SKM-1 (cell line): ENCODE measurements around the gene CDC45.

Experiments
- DNase-seq: peaks from one replicate; lab custom pipeline; 2025; ENCODE audit not compliant: unreplicated experiment; lab: John Stamatoyannopoulos, UW

CDC45 gene

GRCh38 chr22:19510919-19511341 lies 31.2 kb downstream of the CDC45 start:
- no peak for DNase-seq

DNA sequence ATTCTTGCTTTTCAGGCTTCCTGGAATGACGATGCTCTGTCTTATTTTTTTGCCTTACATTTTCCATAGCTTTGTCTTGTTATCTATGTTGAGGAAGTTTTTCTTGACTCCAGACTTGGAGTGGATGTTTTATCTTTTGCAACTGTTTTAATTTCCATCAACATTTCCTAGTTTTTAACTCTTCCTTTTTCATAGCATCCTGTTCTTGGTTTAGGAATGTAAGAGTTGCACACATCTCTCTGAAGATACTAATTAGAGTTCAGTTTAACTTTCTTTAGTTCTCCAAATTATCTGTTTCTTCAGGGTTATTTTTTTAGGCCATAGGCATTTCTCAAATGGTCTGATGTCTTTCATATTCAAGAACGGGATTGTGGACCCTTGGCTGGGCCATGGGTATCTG lies 34.1 kb downstream of the CDC45 start:
- DNase-seq = no peak

- DNase-seq = no peak
Observed at GRCh38 chr22:19514831-19515565, 35.3 kb downstream of the CDC45 start.

DNA sequence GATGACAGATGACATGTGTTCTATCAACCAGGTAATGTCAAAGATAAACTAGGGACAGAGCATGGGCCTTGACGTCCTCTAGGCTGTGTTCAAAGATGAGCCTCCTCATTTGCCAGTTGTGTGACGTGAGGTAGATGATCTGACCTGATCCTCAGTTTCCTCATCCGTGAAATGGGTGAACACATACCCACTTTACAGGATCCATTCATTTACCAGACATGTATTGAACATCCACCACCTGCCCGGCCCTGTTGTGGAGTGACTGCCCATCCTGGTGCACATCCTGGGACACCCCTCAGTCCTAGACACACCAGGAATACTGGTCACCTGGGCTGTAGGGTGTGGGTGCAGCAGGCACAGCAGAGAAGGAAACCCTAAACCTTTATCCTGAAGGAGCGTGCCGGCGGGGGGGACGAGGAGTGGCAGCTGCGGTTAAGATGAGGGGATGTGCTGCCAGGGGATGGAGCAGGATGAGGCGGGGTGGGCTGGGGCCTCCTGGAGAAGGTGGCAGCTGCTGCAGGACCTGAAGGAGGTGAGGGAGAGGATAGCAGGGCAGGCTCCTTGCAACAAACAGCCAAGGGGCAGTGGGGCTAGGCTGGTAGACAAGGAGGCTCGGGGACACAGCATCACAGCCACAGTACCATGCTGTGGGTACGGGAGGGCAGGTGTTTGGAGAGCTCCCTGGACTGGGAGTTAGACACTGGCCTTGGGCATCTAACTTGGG lies 36.1 kb downstream of the CDC45 start:
- no peak for DNase-seq

GRCh38 chr22:19516378-19517170 lies 36.9 kb downstream of the CDC45 start:
- DNase-seq = no peak

DNA sequence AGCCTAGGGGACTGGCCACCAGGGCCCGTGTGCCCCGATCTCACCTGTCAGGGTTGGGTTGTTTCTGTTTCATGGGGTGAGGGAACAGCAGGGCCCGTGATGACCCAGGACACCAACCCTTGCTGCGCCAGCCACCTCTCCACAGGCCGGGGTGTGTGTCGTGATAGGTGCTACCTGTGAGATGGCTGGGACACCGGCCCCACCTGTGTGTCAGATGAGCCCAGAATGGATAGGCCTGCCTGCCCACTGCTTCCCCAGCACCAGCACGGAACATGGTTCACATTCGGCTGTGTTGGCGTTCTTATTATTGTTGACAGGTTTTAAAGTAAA lies 37.4 kb downstream of the CDC45 start:
- DNase-seq = no peak

DNA sequence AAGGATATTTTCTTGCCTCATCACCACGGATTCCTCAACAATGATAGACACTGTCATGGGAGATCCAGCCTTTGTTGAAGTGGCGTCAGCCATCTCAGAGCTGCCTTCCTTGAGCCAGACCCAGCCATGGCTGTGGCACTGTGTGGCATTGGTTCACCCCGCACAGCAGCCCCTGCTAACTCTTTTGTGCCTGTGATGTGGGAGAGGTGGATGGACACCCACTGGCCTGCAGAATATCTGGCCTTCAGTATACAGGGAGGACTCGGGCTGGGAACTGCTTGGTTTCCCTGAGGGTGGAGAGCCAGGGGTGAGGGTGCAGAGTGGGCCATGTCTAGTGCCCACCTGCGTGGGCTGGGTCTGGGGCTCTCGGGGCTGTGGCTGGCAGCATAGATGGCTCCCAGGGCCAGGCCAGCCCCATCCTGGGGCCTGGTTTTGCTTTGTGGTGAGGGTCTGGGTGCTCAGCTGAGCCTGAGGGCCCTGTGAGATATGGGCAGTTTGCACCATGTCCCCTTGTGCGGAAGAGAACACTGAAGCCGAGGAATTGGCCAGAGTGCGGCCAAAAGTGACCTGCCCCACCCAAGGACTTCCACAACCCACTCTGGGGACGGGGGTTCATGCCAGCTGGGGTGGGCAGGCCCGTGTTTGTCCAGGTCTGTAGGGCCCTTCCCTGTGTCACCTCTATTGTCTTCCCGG lies 38.3 kb downstream of the CDC45 start:
- no peak for DNase-seq

DNA sequence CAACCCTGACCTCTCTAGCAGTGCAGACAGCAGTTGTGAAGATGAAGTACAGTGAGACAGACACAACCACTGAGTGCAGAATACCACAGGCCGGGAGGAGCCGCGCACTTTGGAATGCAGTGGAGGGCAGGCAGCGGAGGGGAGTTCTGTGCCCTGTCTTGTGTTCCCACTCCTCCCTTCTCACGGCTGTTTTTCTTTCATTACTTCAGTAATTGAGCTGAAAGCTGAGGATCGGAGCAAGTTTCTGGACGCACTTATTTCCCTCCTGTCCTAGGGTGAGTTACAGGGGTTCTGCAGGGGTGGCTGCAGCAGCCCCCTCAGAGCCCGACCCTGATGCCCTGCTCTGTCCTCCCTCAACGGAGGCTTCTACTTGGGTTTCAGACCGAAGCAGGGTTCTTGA lies 38.9 kb downstream of the CDC45 start:
- no peak for DNase-seq

DNA sequence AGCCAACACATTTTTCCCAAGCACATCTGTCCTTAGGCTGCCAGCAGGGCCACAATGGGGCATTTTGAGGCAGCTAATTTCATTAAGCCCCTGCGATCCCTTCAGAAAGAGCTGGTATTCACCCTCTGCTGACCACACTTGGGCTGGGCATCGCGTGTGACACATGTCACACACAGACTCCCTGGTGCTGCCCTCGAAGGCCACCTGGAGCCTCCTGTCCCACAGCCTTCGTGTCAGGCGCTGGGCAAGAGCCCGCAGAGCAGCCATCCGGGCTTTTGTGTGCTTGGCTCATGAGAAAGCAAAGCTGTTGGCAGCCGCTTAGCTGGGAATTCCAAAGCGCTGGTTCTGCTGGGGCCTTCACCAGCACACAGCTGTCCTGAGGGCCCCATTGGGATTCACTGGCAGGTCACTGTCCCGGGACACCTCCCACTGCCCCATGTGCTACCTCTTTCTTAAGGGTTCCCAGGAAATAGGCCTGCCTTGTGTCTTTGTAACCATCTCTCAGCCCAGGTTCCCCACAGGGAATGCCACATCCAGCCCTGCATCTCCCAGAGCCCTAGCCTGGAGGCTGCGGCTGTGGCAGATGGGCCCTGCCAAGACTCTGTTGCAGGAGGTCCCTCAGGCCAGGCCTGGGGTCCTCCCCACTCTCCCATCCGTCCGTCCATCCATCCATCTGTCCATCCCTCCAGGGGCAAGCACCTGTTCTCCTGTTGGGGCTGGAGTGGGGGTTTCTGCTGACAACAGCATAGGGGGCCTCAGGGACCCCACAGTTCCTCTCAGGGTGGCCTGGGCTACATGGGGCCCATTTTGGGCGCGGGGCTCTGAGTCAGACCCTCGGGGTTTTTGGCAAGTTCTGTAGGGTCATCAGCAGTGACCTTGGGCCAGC lies 39.6 kb downstream of the CDC45 start:
- DNase-seq = no peak

- DNase-seq = no peak
Observed at GRCh38 chr22:19520007-19520406, 40.3 kb downstream of the CDC45 start.

GRCh38 chr22:19520566-19521305 lies 41.0 kb downstream of the CDC45 start:
- no peak for DNase-seq

GRCh38 chr22:19522190-19522880 lies 42.6 kb downstream of the CDC45 start:
- DNase-seq = no peak

DNA sequence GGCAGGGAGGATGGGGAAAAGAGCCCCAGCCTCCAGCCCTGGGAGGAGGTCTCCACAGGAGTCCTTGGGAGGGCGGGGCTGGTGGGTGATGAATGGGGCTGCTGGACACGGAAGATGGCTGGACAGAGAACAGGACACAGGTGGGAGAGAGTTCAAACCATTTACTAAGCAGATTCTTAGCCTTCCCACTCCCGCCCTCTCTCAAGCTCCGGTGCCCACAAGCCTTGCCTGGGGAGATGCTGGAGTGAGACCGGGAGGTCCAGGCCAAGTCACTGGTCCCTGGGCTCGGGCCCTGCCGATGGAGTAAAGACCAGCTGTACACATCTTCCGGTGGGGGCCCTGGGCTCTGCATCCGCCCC lies 43.1 kb downstream of the CDC45 start:
- no peak for DNase-seq

DNA sequence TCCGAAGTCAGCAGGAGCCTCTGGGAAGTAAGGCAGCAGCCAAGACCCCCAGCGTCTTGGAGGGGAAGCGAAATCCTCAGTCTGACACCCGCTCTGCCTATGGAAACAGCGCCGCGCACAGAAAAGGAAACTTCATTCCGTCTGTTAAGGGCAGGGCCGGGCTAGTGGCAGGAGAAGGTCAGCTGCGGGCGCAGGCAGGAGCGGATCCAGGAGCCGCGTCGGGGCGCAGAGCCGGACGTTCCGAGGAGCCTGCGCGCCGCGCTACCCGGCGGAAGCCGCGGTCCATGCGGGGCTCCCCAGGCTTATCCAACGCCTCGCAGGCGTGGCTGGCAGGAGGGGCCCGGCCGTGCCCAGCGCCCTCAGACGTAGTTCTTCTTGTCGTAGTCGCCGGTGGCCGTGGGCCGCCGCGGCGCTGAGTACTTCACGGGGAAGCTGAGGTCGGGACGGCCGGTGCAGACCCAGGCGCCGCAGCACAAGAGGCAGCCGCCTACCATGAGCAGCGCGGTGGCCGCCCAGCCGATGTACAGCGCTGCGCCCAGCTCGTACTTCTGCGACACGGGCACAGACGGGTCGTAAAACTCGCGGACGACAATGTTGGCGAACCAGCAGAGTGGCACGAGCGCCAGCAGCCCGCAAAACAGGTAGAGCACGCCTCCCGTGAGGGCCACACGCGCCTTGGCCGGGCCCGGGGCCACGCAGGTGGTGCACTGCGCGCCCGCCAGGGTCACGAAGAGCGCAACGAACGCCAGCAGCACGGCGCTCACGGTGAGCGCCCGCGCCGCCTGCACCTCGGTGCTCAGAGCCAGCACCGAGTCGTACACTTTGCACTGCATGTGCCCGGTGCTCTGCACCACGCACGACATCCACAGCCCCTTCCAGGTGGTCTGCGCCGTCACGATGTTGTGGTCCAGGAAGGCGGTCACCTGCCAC lies 43.8 kb downstream of the CDC45 start:
- DNase-seq = no peak

DNA sequence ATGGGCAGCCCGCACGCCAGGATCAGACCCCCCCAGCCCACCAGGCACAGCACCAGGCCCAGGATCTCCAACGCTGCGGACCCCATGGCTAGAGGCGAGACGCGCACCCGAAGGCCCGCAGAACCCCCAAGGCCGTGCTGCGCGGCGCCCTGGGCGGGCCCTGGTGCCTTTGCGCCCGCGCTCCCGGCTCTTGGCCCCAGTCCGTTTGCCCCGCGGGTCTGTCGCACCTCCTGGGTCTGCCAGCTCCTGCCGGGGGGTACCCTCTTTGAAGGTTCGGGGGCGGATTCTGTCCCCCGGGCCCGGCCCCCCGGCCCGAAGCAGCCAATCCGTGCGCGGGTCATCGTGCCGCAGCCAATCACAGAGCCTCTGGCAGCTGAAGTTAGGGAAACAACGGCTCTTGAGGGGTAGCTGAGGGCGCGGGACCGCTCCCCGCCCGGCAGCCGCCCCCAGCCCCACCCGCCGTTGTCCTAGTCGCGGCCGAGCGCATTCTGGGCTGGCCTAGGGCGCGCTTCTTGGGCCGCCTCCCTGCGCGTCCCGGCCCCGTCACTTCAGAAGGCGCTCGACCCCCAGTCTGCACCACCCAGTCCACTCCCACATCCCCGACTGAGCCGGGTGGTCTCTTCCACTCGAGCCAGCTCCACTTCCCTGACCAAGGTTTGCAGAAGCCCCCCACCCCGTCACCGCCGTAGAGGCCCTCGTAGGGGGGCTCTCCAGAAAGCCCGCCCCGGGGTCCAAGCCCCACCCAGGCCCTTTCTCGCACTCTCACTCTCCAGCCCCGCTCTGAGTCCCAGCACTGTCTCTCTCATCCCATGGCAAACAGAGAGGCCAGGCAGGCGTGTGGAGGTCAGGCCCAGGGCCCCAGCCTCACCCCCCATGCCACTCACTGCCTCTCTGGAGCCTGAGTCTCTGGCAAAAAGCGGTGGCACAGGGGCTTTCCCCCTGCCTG lies 44.7 kb downstream of the CDC45 start, which contains the start of gene CLDN5:
CLDN5 (minus strand) TSS at position 241 of the 946 bp plus-strand sequence; CDS start at position 86, 155 bp downstream.
- no peak for DNase-seq

DNA sequence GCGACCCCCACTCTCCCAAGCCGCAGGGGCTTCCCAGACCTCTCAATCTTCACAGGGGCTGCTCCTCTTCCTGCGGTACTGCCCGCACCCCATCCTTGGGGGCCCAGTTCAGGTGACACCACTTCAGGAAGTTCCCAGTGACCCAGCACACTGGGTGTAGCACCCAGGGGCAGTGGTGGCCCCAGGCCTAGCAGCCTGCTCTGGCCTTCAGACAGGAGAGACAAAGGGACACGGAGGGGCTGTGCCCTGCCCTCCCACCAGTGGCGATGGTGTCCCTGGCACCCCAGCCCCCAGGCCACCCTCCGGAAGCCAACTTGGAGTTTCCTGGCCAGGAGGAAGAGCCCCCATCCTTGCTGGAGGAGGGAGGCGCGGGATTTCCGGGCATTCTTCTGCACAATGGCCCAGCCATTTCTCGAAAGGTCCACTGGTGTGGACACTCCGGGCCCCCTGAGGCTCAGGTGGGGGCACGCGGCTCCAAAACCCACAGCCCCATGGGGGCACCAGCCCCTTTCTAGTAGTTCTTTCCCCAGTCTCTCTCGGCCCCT lies 45.5 kb downstream of the CDC45 start:
- DNase-seq = no peak

DNA sequence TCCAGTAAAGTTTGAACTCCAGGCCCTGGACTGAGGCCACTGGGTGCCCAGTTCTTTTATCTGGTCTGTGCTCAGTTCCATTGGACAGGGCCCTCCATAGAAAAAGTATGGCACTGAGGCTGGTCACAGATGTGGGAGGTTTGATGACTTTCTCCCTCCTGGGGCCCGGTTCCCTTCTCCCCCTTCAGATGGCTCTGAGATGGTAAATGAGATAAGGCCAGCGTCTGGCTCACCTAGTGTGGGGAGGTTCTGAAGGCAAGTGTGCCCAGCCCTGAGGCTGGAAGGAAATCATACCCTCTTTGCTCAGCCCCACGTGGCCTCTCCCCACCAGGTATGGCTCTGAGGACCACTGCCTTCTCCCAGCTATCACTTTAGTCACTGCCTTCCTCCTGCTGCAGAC lies 45.9 kb downstream of the CDC45 start:
- DNase-seq = no peak
